Measurements from ENCODE around the gene ULK2.

DNA sequence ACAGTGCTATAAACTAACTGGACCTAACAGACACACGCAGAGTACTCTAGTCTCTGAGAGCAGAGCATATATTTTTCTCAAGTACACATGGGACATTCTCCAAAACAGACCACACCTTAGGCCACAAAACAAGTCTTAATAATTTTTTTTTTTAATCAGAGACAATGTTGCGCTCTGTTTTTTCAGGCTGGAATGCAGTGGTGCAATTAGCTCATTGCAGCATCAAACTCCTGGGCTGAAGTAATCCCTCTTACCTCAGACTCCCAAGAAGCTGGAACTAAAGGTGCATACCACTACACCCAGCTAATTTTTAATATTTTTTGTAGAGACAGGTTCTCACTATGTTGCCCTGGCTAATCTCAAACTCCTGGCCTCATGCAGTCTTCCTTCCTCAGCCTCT is 37.7 kb downstream of the ULK2 start:
- TF ChIP-seq, protein P1, sequence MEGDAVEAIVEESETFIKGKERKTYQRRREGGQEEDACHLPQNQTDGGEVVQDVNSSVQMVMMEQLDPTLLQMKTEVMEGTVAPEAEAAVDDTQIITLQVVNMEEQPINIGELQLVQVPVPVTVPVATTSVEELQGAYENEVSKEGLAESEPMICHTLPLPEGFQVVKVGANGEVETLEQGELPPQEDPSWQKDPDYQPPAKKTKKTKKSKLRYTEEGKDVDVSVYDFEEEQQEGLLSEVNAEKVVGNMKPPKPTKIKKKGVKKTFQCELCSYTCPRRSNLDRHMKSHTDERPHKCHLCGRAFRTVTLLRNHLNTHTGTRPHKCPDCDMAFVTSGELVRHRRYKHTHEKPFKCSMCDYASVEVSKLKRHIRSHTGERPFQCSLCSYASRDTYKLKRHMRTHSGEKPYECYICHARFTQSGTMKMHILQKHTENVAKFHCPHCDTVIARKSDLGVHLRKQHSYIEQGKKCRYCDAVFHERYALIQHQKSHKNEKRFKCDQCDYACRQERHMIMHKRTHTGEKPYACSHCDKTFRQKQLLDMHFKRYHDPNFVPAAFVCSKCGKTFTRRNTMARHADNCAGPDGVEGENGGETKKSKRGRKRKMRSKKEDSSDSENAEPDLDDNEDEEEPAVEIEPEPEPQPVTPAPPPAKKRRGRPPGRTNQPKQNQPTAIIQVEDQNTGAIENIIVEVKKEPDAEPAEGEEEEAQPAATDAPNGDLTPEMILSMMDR (IDR thresholded peaks at IDR 0.05): no peak
- TF ChIP-seq POLR2A (IDR thresholded peaks at IDR 0.05): no peak

Measured in adrenal gland (tissue), 5 donors.